ENCODE data around the gene VGLL4. TPM values are rescaled to one million over a fixed set of nuclear protein-coding genes. Genes with fewer than 3 reads are reported as not detected.

Gene VGLL4
- polyA plus RNA-seq, 4 donors, result 26.6 to 54.8 (median 38.4) TPM

- Histone ChIP-seq H3K4me1 (ENCODE audit: control insufficient read depth in 3 of 3, insufficient read depth in 2 of 3, low read depth in 1 of 3, low read length in 2 of 3) (peaks cover 11 to 42% (median 12%) of the 10 kb centered on the region in 3 donors), H3K27ac (ENCODE audit: low read depth in 1 of 3, low read length in 2 of 3) (peak overlapping the region in 2 of 3 donors; percentile 36 to 37), H3K4me3 (ENCODE audit: low read depth in 1 of 3, low read length in 3 of 3) (no peak overlapping the region), H3K27me3 (ENCODE audit: control insufficient read depth in 3 of 3, insufficient read depth in 3 of 3, low read length in 3 of 3) (no peaks in the 10 kb centered on the region), H3K36me3 (ENCODE audit: control insufficient read depth in 3 of 3, insufficient read depth in 2 of 3, low read depth in 1 of 3, low read length in 3 of 3) (no peaks in the 10 kb centered on the region), H3K9me3 (ENCODE audit: control insufficient read depth in 2 of 2, insufficient read depth in 1 of 2, low read depth in 1 of 2, low read length in 1 of 2) (no peaks in the 10 kb centered on the region)
- WGBS, 3 donors, result 33 to 72% (median 55%) methylated on average over 11 of the region's 11 CpGs
- DNase-seq (peak in 1 of 2 donors; percentile 37), FAIRE-seq (no peak)
These were observed 23.6 kb downstream of the VGLL4 start for GRCh38 chr3:11619946-11620652.

GRCh38 chr3:11619461-11619860 is 24.3 kb downstream of the VGLL4 start:
- FAIRE-seq, result no peak
- H3K4me1 ChIP-seq (ENCODE audit: control insufficient read depth in 3 of 3, insufficient read depth in 2 of 3, low read depth in 1 of 3, low read length in 2 of 3), result peaks cover 11 to 36% (median 12%) of the 10 kb centered on the region in 3 donors

DNA sequence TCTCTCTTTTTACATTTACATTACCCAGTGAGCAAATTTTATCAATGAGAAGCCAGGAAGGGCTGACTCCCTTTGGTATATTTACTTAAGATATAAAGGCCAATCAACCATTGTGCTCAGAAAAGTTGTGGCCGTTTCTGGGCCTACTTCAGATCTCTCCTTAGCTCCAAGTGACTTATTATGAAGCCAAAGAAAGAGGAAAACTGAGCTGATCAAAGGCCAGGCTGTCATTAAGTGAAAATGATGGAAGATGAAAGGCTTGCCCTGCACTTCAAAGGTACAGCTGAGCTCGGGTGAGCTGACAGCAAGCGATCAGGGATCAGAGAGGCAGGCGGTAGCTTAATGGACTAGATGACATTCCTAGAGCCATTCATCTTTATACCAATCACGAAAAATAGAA is 24.8 kb downstream of the VGLL4 start:
- 11 to 36% (median 21%) methylated on average over 5 of the region's 5 CpGs for WGBS, 3 donors
- Histone ChIP-seq H3K36me3 (ENCODE audit: control insufficient read depth in 3 of 3, insufficient read depth in 2 of 3, low read depth in 1 of 3, low read length in 3 of 3) (peaks cover 0 to 5% (median 0%) of the 10 kb centered on the region in 3 donors), H3K9me3 (ENCODE audit: control insufficient read depth in 2 of 2, insufficient read depth in 1 of 2, low read depth in 1 of 2, low read length in 1 of 2) (no peaks in the 10 kb centered on the region), H3K4me1 (ENCODE audit: control insufficient read depth in 3 of 3, insufficient read depth in 2 of 3, low read depth in 1 of 3, low read length in 2 of 3) (peaks cover 11 to 32% (median 12%) of the 10 kb centered on the region in 3 donors), H3K27ac (ENCODE audit: low read depth in 1 of 3, low read length in 2 of 3) (peak overlapping the region in 1 of 3 donors; percentile 69), H3K27me3 (ENCODE audit: control insufficient read depth in 3 of 3, insufficient read depth in 3 of 3, low read length in 3 of 3) (no peaks in the 10 kb centered on the region), H3K4me3 (ENCODE audit: low read depth in 1 of 3, low read length in 3 of 3) (no peak overlapping the region)
- peak; percentile 64 to 68 for DNase-seq
- no peak for FAIRE-seq

More at GRCh38 chr3:11619461-11619860, 24.3 kb downstream of the VGLL4 start:
- DNase-seq, result no peak
- no peak overlapping the region for H3K4me3 ChIP-seq (ENCODE audit: low read depth in 1 of 3, low read length in 3 of 3)
- no peaks in the 10 kb centered on the region for H3K27me3 ChIP-seq (ENCODE audit: control insufficient read depth in 3 of 3, insufficient read depth in 3 of 3, low read length in 3 of 3)
- no peaks in the 10 kb centered on the region for H3K9me3 ChIP-seq (ENCODE audit: control insufficient read depth in 2 of 2, insufficient read depth in 1 of 2, low read depth in 1 of 2, low read length in 1 of 2)
- H3K36me3 ChIP-seq (ENCODE audit: control insufficient read depth in 3 of 3, insufficient read depth in 2 of 3, low read depth in 1 of 3, low read length in 3 of 3), result no peaks in the 10 kb centered on the region
- no peak overlapping the region for H3K27ac ChIP-seq (ENCODE audit: low read depth in 1 of 3, low read length in 2 of 3)
- WGBS, 3 donors, result 65 to 82% (median 73%) methylated on average over 6 of the region's 6 CpGs

DNA sequence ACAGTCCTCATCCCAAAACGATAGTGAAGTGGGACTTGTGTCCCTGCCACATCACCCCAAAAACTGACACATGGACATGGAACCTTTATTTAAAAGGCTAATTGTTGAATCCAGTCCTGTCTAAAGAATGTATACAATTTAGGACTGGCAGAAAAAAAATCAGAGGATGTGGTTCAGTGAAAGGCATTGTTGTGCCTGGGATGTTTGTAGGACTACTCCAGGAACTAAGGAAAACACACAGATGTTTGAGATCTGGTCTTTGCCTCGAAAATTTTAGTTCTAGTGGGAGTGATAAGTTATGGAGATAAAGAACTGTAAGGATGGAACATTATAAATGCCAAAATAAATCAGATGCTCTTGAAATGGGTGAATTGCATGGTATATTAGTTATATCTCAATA is 27.2 kb downstream of the VGLL4 start:
- WGBS, 3 donors, result 45 to 54% (median 46%) methylated on average over 2 of the region's 2 CpGs
- DNase-seq, result no peak
- H3K9me3 ChIP-seq (ENCODE audit: control insufficient read depth in 2 of 2, insufficient read depth in 1 of 2, low read depth in 1 of 2, low read length in 1 of 2), result no peaks in the 10 kb centered on the region
- peaks cover 0 to 10% (median 0%) of the 10 kb centered on the region in 3 donors for H3K36me3 ChIP-seq (ENCODE audit: control insufficient read depth in 3 of 3, insufficient read depth in 2 of 3, low read depth in 1 of 3, low read length in 3 of 3)
- FAIRE-seq, result no peak
- H3K27me3 ChIP-seq (ENCODE audit: control insufficient read depth in 3 of 3, insufficient read depth in 3 of 3, low read length in 3 of 3), result no peaks in the 10 kb centered on the region
- H3K4me1 ChIP-seq (ENCODE audit: control insufficient read depth in 3 of 3, insufficient read depth in 2 of 3, low read depth in 1 of 3, low read length in 2 of 3), result peaks cover 12 to 25% (median 21%) of the 10 kb centered on the region in 3 donors
- no peak overlapping the region for H3K4me3 ChIP-seq (ENCODE audit: low read depth in 1 of 3, low read length in 3 of 3)
- no peak overlapping the region for H3K27ac ChIP-seq (ENCODE audit: low read depth in 1 of 3, low read length in 2 of 3)

- Histone ChIP-seq H3K27me3 (ENCODE audit: control insufficient read depth in 3 of 3, insufficient read depth in 3 of 3, low read length in 3 of 3) (no peaks in the 10 kb centered on the region), H3K4me1 (ENCODE audit: control insufficient read depth in 3 of 3, insufficient read depth in 2 of 3, low read depth in 1 of 3, low read length in 2 of 3) (peaks cover 10 to 27% (median 24%) of the 10 kb centered on the region in 3 donors), H3K4me3 (ENCODE audit: low read depth in 1 of 3, low read length in 3 of 3) (no peak overlapping the region), H3K9me3 (ENCODE audit: control insufficient read depth in 2 of 2, insufficient read depth in 1 of 2, low read depth in 1 of 2, low read length in 1 of 2) (no peaks in the 10 kb centered on the region), H3K27ac (ENCODE audit: low read depth in 1 of 3, low read length in 2 of 3) (no peak overlapping the region), H3K36me3 (ENCODE audit: control insufficient read depth in 3 of 3, insufficient read depth in 2 of 3, low read depth in 1 of 3, low read length in 3 of 3) (peaks cover 0 to 10% (median 0%) of the 10 kb centered on the region in 3 donors)
- FAIRE-seq (no peak), DNase-seq (no peak)
- 78 to 93% (median 93%) methylated on average over 19 of the region's 19 CpGs for WGBS, 3 donors
These were observed 29.7 kb downstream of the VGLL4 start for GRCh38 chr3:11613851-11614487.

DNA sequence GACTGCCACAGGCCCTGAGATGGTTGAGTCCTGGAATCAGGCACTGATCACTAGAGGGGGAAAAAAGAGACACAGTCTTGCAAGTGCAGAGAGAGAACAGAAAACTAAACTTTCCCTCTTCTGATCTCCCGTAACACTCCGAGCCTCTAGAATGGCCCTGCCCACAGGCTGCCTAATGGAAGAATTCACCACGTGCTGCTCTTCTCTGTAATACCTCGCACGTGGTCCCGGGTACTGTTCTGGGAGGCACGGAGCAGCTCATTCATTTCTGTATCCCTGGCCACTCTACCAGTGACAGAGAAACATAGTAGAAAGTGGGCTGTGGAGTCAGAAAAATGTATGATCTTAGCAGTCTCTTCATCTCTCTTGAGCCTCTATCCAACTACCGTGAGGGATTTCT is 30.4 kb downstream of the VGLL4 start:
- Histone ChIP-seq H3K27me3 (ENCODE audit: control insufficient read depth in 3 of 3, insufficient read depth in 3 of 3, low read length in 3 of 3) (no peaks in the 10 kb centered on the region), H3K4me3 (ENCODE audit: low read depth in 1 of 3, low read length in 3 of 3) (no peak overlapping the region), H3K4me1 (ENCODE audit: control insufficient read depth in 3 of 3, insufficient read depth in 2 of 3, low read depth in 1 of 3, low read length in 2 of 3) (peaks cover 9 to 27% (median 21%) of the 10 kb centered on the region in 3 donors), H3K36me3 (ENCODE audit: control insufficient read depth in 3 of 3, insufficient read depth in 2 of 3, low read depth in 1 of 3, low read length in 3 of 3) (peaks cover 0 to 10% (median 0%) of the 10 kb centered on the region in 3 donors), H3K9me3 (ENCODE audit: control insufficient read depth in 2 of 2, insufficient read depth in 1 of 2, low read depth in 1 of 2, low read length in 1 of 2) (no peaks in the 10 kb centered on the region), H3K27ac (ENCODE audit: low read depth in 1 of 3, low read length in 2 of 3) (no peak overlapping the region)
- DNase-seq (no peak), FAIRE-seq (no peak)
- 73 to 95% (median 90%) methylated on average over 8 of the region's 8 CpGs for WGBS, 3 donors

GRCh38 chr3:11612515-11613188 is 31.1 kb downstream of the VGLL4 start:
- H3K36me3 ChIP-seq (ENCODE audit: control insufficient read depth in 3 of 3, insufficient read depth in 2 of 3, low read depth in 1 of 3, low read length in 3 of 3), result peaks cover 0 to 10% (median 0%) of the 10 kb centered on the region in 3 donors
- H3K27ac ChIP-seq (ENCODE audit: low read depth in 1 of 3, low read length in 2 of 3), result no peak overlapping the region
- no peak for FAIRE-seq
- DNase-seq, result no peak
- H3K4me1 ChIP-seq (ENCODE audit: control insufficient read depth in 3 of 3, insufficient read depth in 2 of 3, low read depth in 1 of 3, low read length in 2 of 3), result peaks cover 9 to 27% (median 21%) of the 10 kb centered on the region in 3 donors
- no peak overlapping the region for H3K4me3 ChIP-seq (ENCODE audit: low read depth in 1 of 3, low read length in 3 of 3)
- H3K27me3 ChIP-seq (ENCODE audit: control insufficient read depth in 3 of 3, insufficient read depth in 3 of 3, low read length in 3 of 3), result no peaks in the 10 kb centered on the region
- H3K9me3 ChIP-seq (ENCODE audit: control insufficient read depth in 2 of 2, insufficient read depth in 1 of 2, low read depth in 1 of 2, low read length in 1 of 2), result no peaks in the 10 kb centered on the region
- WGBS, 3 donors, result 78 to 84% (median 82%) methylated on average over 9 of the region's 9 CpGs

DNA sequence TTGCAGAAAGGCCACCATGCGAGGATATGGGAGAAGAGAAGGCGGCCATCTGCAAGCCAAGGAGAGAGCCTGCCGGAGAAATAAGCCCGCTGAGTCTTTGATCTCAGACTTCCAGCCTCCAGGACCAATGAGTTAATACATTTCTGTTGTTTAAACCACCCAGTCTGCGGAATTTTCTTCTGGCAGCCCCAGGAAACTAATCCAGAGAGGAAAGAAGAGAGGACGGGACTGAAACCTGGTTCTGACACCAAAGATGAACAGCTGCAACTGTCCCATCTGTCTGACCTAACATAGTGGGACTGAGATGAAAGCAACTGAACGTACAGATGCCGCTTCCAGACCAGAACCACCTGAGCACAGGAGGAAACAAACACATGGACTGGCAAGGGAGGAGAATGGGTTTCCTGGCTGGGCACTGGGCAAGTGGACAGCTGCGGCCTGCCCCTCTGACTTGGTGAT is 32.3 kb downstream of the VGLL4 start:
- Histone ChIP-seq H3K27ac (ENCODE audit: low read depth in 1 of 3, low read length in 2 of 3) (no peak overlapping the region), H3K9me3 (ENCODE audit: control insufficient read depth in 2 of 2, insufficient read depth in 1 of 2, low read depth in 1 of 2, low read length in 1 of 2) (no peaks in the 10 kb centered on the region), H3K36me3 (ENCODE audit: control insufficient read depth in 3 of 3, insufficient read depth in 2 of 3, low read depth in 1 of 3, low read length in 3 of 3) (peaks cover 0 to 12% (median 0%) of the 10 kb centered on the region in 3 donors), H3K4me3 (ENCODE audit: low read depth in 1 of 3, low read length in 3 of 3) (no peak overlapping the region), H3K27me3 (ENCODE audit: control insufficient read depth in 3 of 3, insufficient read depth in 3 of 3, low read length in 3 of 3) (no peaks in the 10 kb centered on the region), H3K4me1 (ENCODE audit: control insufficient read depth in 3 of 3, insufficient read depth in 2 of 3, low read depth in 1 of 3, low read length in 2 of 3) (peaks cover 9 to 27% (median 17%) of the 10 kb centered on the region in 3 donors)
- WGBS, 3 donors, result 65 to 81% (median 76%) methylated on average over 9 of the region's 9 CpGs
- FAIRE-seq, result no peak
- DNase-seq, result no peak

All from small intestine (tissue), 7 donors.